Activated CD4-positive, alpha-beta T cell treated with anti-CD3 and anti-CD28 coated beads, Interleukin-2, Interleukin-6, amounts not matched to agents 100 ng/mL and 50 ng/mL, durations not matched to agents 16 hours and 8 hours (primary cell): ENCODE measurements around the gene HMGXB3.

Source experiments
- DNase-seq: peaks from one replicate; pipeline ENCODE4 v3.0.0-alpha.2; 2020

Gene HMGXB3

GRCh38 chr5:150000256-150000989 is at the start of gene HMGXB3, which contains the start of gene TIGD6:
Gene HMGXB3, plus strand, starts transcription at chr5:150000739. Its CDS starts 4,114 bp downstream, at chr5:150004853.
Gene TIGD6, minus strand, starts transcription at chr5:150000654. Its CDS starts 4,306 bp downstream, at chr5:149996348.
- peak; percentile 95 for DNase-seq

- no peak for DNase-seq
These were observed 49.3 kb upstream of the HMGXB3 start for GRCh38 chr5:149951138-149951749.

GRCh38 chr5:149953436-149954121 is 47.0 kb upstream of the HMGXB3 start:
- no peak for DNase-seq

- no peak for DNase-seq
These were observed 45.7 kb upstream of the HMGXB3 start for GRCh38 chr5:149954798-149955197.

- no peak for DNase-seq
These were observed 43.9 kb upstream of the HMGXB3 start for GRCh38 chr5:149956685-149957084.

GRCh38 chr5:149957855-149958254 is 42.7 kb upstream of the HMGXB3 start:
- no peak for DNase-seq

GRCh38 chr5:149959406-149960236 is 40.9 kb upstream of the HMGXB3 start:
- DNase-seq: peak; percentile 85

- DNase-seq: peak; percentile 98
These were observed 40.0 kb upstream of the HMGXB3 start, which contains the start of gene SLC26A2 for GRCh38 chr5:149960272-149961185. Gene SLC26A2, plus strand, starts transcription at chr5:149960758. Its CDS starts 16,895 bp downstream, at chr5:149977653.

- DNase-seq: peak; percentile 7
These were observed 39.3 kb upstream of the HMGXB3 start for GRCh38 chr5:149961186-149961685.

- DNase-seq: peak; percentile 33
These were observed 38.6 kb upstream of the HMGXB3 start for GRCh38 chr5:149961957-149962409.

GRCh38 chr5:149962601-149963300 is 37.8 kb upstream of the HMGXB3 start:
- no peak for DNase-seq

GRCh38 chr5:149963729-149964128 is 36.8 kb upstream of the HMGXB3 start:
- DNase-seq: no peak

GRCh38 chr5:149966946-149967345 is 33.6 kb upstream of the HMGXB3 start:
- DNase-seq: no peak

GRCh38 chr5:149969181-149969930 is 31.2 kb upstream of the HMGXB3 start:
- DNase-seq: no peak

GRCh38 chr5:149975409-149975808 is 25.1 kb upstream of the HMGXB3 start:
- DNase-seq: no peak

GRCh38 chr5:149979896-149980295 is 20.6 kb upstream of the HMGXB3 start:
- DNase-seq: no peak

- no peak for DNase-seq
These were observed 19.3 kb upstream of the HMGXB3 start for GRCh38 chr5:149981206-149981605.

- DNase-seq: no peak
These were observed 18.0 kb upstream of the HMGXB3 start for GRCh38 chr5:149982505-149982904.

GRCh38 chr5:149988126-149988525 is 12.4 kb upstream of the HMGXB3 start:
- no peak for DNase-seq
